Measurements from ENCODE around the gene NEURL1B. TPM values are rescaled to one million over a fixed set of nuclear protein-coding genes. Genes with fewer than 3 reads are reported as not detected.
A peak's percentile ranks its signal among the peaks of the same experiment; 100 is the strongest.

The NEURL1B gene
- total RNA-seq, 2 donors from 2014 or later: 17.3 to 17.6 TPM

GRCh38 chr5:172688349-172689217, 47.5 kb downstream of the NEURL1B start:
- Histone ChIP-seq H3K27me3 (replicated peaks; ENCODE audit: insufficient read depth) (no peaks in the 10 kb centered on the region), H3K36me3 (no peaks in the 10 kb centered on the region), H3K9me3 (no peaks in the 10 kb centered on the region), H3K4me3 (no peak overlapping the region), H3K27ac (peak overlapping the region; percentile 51 to 56), H3K4me1 (ENCODE audit: control insufficient read depth in 1 of 2, low read depth in 2 of 2) (peaks cover 47 to 81% of the 10 kb centered on the region in 2 donors)
- no peak for TF ChIP-seq CTCF (IDR thresholded peaks at IDR 0.05)
- DNase-seq (ENCODE audit: low spot score): no peak
- ATAC-seq (ENCODE audit: insufficient number of reproducible peaks, low FRiP score, low read depth): no peak

GRCh38 chr5:172689218-172689572, 48.1 kb downstream of the NEURL1B start:
- Histone ChIP-seq H3K27ac (peak overlapping the region; percentile 51 to 56), H3K4me3 (no peak overlapping the region), H3K9me3 (no peaks in the 10 kb centered on the region), H3K27me3 (replicated peaks; ENCODE audit: insufficient read depth) (no peaks in the 10 kb centered on the region), H3K4me1 (ENCODE audit: control insufficient read depth in 1 of 2, low read depth in 2 of 2) (peaks cover 50 to 87% of the 10 kb centered on the region in 2 donors), H3K36me3 (no peaks in the 10 kb centered on the region)
- no peak for ATAC-seq (ENCODE audit: insufficient number of reproducible peaks, low FRiP score, low read depth)
- no peak for DNase-seq (ENCODE audit: low spot score)
- no peak for TF ChIP-seq CTCF (IDR thresholded peaks at IDR 0.05)

- no peak for ATAC-seq (ENCODE audit: insufficient number of reproducible peaks, low FRiP score, low read depth)
- no peak overlapping the region for H3K4me3 ChIP-seq
- no peaks in the 10 kb centered on the region for H3K27me3 ChIP-seq (replicated peaks; ENCODE audit: insufficient read depth)
- peaks cover 50 to 93% of the 10 kb centered on the region in 2 donors for H3K4me1 ChIP-seq (ENCODE audit: control insufficient read depth in 1 of 2, low read depth in 2 of 2)
- TF ChIP-seq CTCF (IDR thresholded peaks at IDR 0.05): no peak
- H3K9me3 ChIP-seq: no peaks in the 10 kb centered on the region
- H3K36me3 ChIP-seq: no peaks in the 10 kb centered on the region
- DNase-seq (ENCODE audit: low spot score): no peak
- peak overlapping the region; percentile 3 to 82 for H3K27ac ChIP-seq
Measured at GRCh38 chr5:172689801-172690200, 48.7 kb downstream of the NEURL1B start.

GRCh38 chr5:172690258-172691075, 49.4 kb downstream of the NEURL1B start:
- Histone ChIP-seq H3K4me3 (no peak overlapping the region), H3K27ac (peak overlapping the region; percentile 3 to 82), H3K36me3 (no peaks in the 10 kb centered on the region), H3K4me1 (ENCODE audit: control insufficient read depth in 1 of 2, low read depth in 2 of 2) (peaks cover 52 to 97% of the 10 kb centered on the region in 2 donors), H3K27me3 (replicated peaks; ENCODE audit: insufficient read depth) (no peaks in the 10 kb centered on the region), H3K9me3 (no peaks in the 10 kb centered on the region)
- ATAC-seq (ENCODE audit: insufficient number of reproducible peaks, low FRiP score, low read depth) (no peak), DNase-seq (ENCODE audit: low spot score) (no peak)
- TF ChIP-seq CTCF (IDR thresholded peaks at IDR 0.05): no peak

GRCh38 chr5:172691886-172692285, 50.8 kb downstream of the NEURL1B start:
- Histone ChIP-seq H3K36me3 (no peaks in the 10 kb centered on the region), H3K27ac (peak overlapping the region; percentile 71 to 82), H3K4me1 (ENCODE audit: control insufficient read depth in 1 of 2, low read depth in 2 of 2) (peaks cover 62 to 97% of the 10 kb centered on the region in 2 donors), H3K9me3 (no peaks in the 10 kb centered on the region), H3K4me3 (no peak overlapping the region), H3K27me3 (replicated peaks; ENCODE audit: insufficient read depth) (no peaks in the 10 kb centered on the region)
- DNase-seq (ENCODE audit: low spot score) (no peak), ATAC-seq (ENCODE audit: insufficient number of reproducible peaks, low FRiP score, low read depth) (no peak)
- TF ChIP-seq CTCF (IDR thresholded peaks at IDR 0.05): no peak
